ENCODE results near the gene GALNT1. TPM values are rescaled to one million over a fixed set of nuclear protein-coding genes. Genes with fewer than 3 reads are reported as not detected.

GALNT1 gene
- total and polyA plus RNA-seq, 9 of the 15 experiments (the other 6 are each of a cell fraction or from before 2014, with no cell fraction given) = 14.4 to 54.1 (median 36.6) TPM

- TF ChIP-seq CHAMP1 (IDR thresholded peaks at IDR 0.05) (no peak), HOMEZ (CRISPR knock-in tag; IDR thresholded peaks at IDR 0.05) (no peak), CHD7 (IDR thresholded peaks at IDR 0.05; ENCODE audit: low read depth, low read length) (no peak), NBN (IDR thresholded peaks at IDR 0.05; ENCODE audit: low read depth) (no peak), TAF7 (tag; IDR thresholded peaks at IDR 0.05) (no peak), XRCC3 (IDR thresholded peaks at IDR 0.05) (no peak), DNMT1 (IDR thresholded peaks at IDR 0.05) (no peak), ZHX1 (conservative IDR thresholded peaks at IDR 0.05; ENCODE audit: low read length) (no peak)
Measured at GRCh38 chr18:35580701-35581539, 620 bp upstream of the GALNT1 start (continued).

All from K562 (cell line).